NT2/D1 (cell line): ENCODE measurements around the gene MAN2A1.
A peak's percentile ranks its signal among the peaks of the same experiment; 100 is the strongest.

Source experiments
- DNase-seq: peaks from one replicate; pipeline ENCODE4 v3.0.0-alpha.2; 2011; ENCODE audit warnings: low read depth, low spot score
- H3K27me3 ChIP-seq: 2 replicates; pipeline ENCODE4 v1.6.0; 2011; ENCODE audit warnings: mild to moderate bottlenecking; ENCODE audit not compliant: insufficient read length, insufficient read depth
- H3K36me3 ChIP-seq: 2 replicates; pipeline ENCODE4 v1.6.1; 2011; ENCODE audit warnings: mild to moderate bottlenecking, low read length, mixed read lengths; ENCODE audit not compliant: insufficient read depth, insufficient read length
- H3K4me1 ChIP-seq: 2 replicates; pipeline ENCODE4 v1.5.1; 2011; ENCODE audit not compliant: insufficient read depth, insufficient read length
- H3K4me3 ChIP-seq: 2 replicates; pipeline ENCODE4 v1.5.1; 2011; ENCODE audit warnings: low read depth; ENCODE audit not compliant: insufficient read length
- H3K9ac ChIP-seq: 2 replicates; pipeline ENCODE4 v1.6.0; 2011; ENCODE audit warnings: low read depth; ENCODE audit not compliant: insufficient read length
- H3K9me3 ChIP-seq: 2 replicates; pipeline ENCODE4 v1.5.1; 2011; ENCODE audit warnings: mild to moderate bottlenecking, low read length; ENCODE audit not compliant: insufficient read depth
- SUZ12 ChIP-seq: IDR thresholded peaks from 2 replicates; pipeline ENCODE4 v1.6.1; 2011; ENCODE audit not compliant: insufficient read length, insufficient read depth; ENCODE audit errors: extremely low read depth
- YY1 ChIP-seq: IDR thresholded peaks from 2 replicates; pipeline ENCODE4 v1.6.1; 2011; ENCODE audit not compliant: insufficient read length, insufficient read depth
- ZNF274 ChIP-seq: IDR thresholded peaks from 2 replicates; pipeline ENCODE4 v1.6.1; 2011; ENCODE audit warnings: mild to moderate bottlenecking, low read depth, low read length

Gene MAN2A1

DNA sequence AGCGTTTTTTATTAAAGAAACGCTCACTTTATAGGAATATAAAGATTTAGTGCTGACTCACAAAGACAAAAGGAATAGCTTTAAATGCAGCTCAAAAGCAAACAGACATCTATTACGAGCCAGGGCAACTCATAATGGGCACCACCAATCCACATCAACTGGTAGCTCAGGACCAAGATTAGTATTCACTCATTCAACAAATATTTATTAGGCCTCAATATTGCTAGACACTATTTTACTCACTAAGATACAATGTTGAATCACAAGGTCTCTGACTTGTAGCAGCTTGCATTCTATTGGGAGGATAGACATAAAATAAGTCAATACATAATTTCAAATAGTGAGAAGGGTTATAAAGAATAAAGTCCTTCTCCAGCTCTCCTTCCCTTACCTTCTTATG lies 8.0 kb upstream of the MAN2A1 start:
- no peak for DNase-seq
- Histone ChIP-seq H3K36me3 (no peaks in the 10 kb centered on the region), H3K9ac (no peak overlapping the region), H3K4me3 (no peak overlapping the region), H3K27me3 (no peaks in the 10 kb centered on the region), H3K9me3 (no peaks in the 10 kb centered on the region), H3K4me1 (no peaks in the 10 kb centered on the region)
- TF ChIP-seq ZNF274 (no peak), YY1 (no peak), SUZ12 (no peak)

DNA sequence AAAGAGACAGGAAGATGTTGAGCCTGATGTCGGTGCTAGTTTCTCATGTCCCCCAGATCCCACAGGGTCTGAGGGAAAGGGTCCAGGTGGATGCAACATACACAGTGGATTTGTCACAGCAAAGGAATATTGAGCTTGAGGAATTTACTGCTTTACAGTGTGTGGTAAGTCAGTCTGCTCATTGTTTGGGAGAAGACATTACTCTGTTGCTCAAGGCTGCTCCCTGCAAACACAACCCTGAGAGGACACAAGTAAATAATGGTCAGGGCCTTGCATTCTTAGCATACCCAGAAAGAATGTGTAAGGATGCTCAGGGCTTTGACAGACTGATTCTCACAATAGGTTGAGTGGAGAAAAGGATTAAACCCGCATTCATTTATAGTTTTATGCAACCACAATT lies 7.3 kb upstream of the MAN2A1 start:
- Histone ChIP-seq H3K36me3 (no peaks in the 10 kb centered on the region), H3K9me3 (no peaks in the 10 kb centered on the region), H3K4me3 (no peak overlapping the region), H3K27me3 (no peaks in the 10 kb centered on the region), H3K4me1 (no peaks in the 10 kb centered on the region), H3K9ac (no peak overlapping the region)
- TF ChIP-seq SUZ12 (no peak), ZNF274 (no peak), YY1 (no peak)
- DNase-seq: no peak

GRCh38 chr5:109685916-109686315 lies 3.8 kb upstream of the MAN2A1 start:
- H3K9ac ChIP-seq: no peak overlapping the region
- TF ChIP-seq ZNF274 (no peak), SUZ12 (no peak), YY1 (no peak)

GRCh38 chr5:109688630-109688969 lies 1.1 kb upstream of the MAN2A1 start:
- Histone ChIP-seq H3K4me3 (peak overlapping the region; percentile 48), H3K4me1 (peaks cover 2% of the 10 kb centered on the region), H3K9ac (peak overlapping the region; percentile 74), H3K9me3 (no peaks in the 10 kb centered on the region), H3K27me3 (no peaks in the 10 kb centered on the region), H3K36me3 (no peaks in the 10 kb centered on the region)
- TF ChIP-seq ZNF274 (no peak), SUZ12 (no peak), YY1 (no peak)
- no peak for DNase-seq

More at GRCh38 chr5:109685916-109686315, 3.8 kb upstream of the MAN2A1 start:
- Histone ChIP-seq H3K27me3 (no peaks in the 10 kb centered on the region), H3K36me3 (no peaks in the 10 kb centered on the region), H3K9me3 (no peaks in the 10 kb centered on the region), H3K4me3 (no peak overlapping the region), H3K4me1 (no peaks in the 10 kb centered on the region)
- no peak for DNase-seq

GRCh38 chr5:109688970-109689739 lies 572 bp upstream of the MAN2A1 start:
- no peaks in the 10 kb centered on the region for H3K27me3 ChIP-seq
- TF ChIP-seq ZNF274 (no peak), YY1 (no peak), SUZ12 (no peak)
- H3K36me3 ChIP-seq: no peaks in the 10 kb centered on the region
- peaks cover 2% of the 10 kb centered on the region for H3K4me1 ChIP-seq
- peak; percentile 80 for DNase-seq
- no peaks in the 10 kb centered on the region for H3K9me3 ChIP-seq
- peak overlapping the region; percentile 86 for H3K4me3 ChIP-seq
- peak overlapping the region; percentile 92 for H3K9ac ChIP-seq

DNA sequence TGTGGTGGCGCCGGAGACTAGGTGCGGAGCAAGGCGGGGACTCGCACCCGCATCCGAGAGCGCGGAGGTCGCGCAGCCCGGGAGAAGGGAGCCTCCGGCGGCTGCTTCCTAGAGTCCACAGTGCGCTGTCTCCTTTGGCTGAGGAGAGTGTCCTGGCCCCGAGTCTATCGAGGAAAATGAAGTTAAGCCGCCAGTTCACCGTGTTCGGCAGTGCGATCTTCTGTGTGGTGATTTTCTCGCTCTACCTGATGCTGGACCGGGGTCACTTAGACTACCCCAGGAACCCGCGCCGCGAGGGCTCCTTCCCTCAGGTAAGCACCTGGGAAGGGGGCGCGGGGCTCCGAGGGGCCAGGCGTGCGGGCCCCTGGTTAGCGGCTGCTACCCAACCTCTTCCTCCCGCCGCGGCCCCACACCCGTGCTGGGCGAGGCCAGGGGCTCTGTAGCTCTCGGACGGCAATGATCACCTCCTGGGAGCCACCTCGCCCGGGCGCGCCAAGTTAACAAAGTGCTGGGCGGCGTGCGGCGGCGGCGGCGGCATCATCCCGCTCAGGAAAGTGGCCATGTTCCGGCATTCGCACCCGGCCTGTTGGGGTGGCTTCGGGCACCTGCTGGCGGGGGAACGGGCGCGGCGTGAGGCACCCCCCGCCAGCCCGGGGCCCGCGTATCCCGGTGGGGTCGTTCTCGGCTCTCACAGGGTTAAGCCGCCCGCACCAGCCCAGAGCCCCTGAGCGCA lies 681 bp downstream of the MAN2A1 start:
- no peaks in the 10 kb centered on the region for H3K27me3 ChIP-seq
- peaks cover 2% of the 10 kb centered on the region for H3K4me1 ChIP-seq
- H3K9ac ChIP-seq: peak overlapping the region; percentile 92
- peak overlapping the region; percentile 86 for H3K4me3 ChIP-seq
- H3K36me3 ChIP-seq: no peaks in the 10 kb centered on the region
- H3K9me3 ChIP-seq: no peaks in the 10 kb centered on the region
- DNase-seq: no peak
- no peak for TF ChIP-seq ZNF274
- TF ChIP-seq YY1: no peak
- TF ChIP-seq SUZ12: no peak

- no peaks in the 10 kb centered on the region for H3K27me3 ChIP-seq
- no peak for DNase-seq
- H3K4me3 ChIP-seq: peak overlapping the region; percentile 86
- H3K9ac ChIP-seq: peak overlapping the region; percentile 92
- H3K4me1 ChIP-seq: peaks cover 2% of the 10 kb centered on the region
- H3K9me3 ChIP-seq: no peaks in the 10 kb centered on the region
- no peaks in the 10 kb centered on the region for H3K36me3 ChIP-seq
- TF ChIP-seq ZNF274: no peak
- TF ChIP-seq YY1: no peak
- TF ChIP-seq SUZ12: no peak
Observed at GRCh38 chr5:109690975-109691574, 1.3 kb downstream of the MAN2A1 start.
